Kidney epithelial cell (primary cell): Measurements from ENCODE around the gene SPACA5. TPM values are rescaled to one million over a fixed set of nuclear protein-coding genes. Genes with fewer than 3 reads are reported as not detected.

ENCODE experiments used
- DNase-seq: peaks from one replicate; pipeline ENCODE4 v3.0.0-alpha.2; 2010; ENCODE audit warnings: low read depth
- H3K27me3 ChIP-seq: 2 replicates; pipeline ENCODE4 v1.6.0; 2011; ENCODE audit warnings: low read length; ENCODE audit not compliant: control insufficient read depth, insufficient read depth
- H3K36me3 ChIP-seq: 2 replicates; pipeline ENCODE4 v1.5.1; 2011; ENCODE audit warnings: low read length; ENCODE audit not compliant: control insufficient read depth, insufficient read depth
- H3K4me3 ChIP-seq: 2 replicates; pipeline ENCODE4 v1.5.1; 2011; ENCODE audit warnings: low read depth, mild to moderate bottlenecking, control low read depth, low read length
- CTCF ChIP-seq: IDR thresholded peaks from 2 replicates; pipeline ENCODE4 v1.5.1; 2011; ENCODE audit warnings: mild to moderate bottlenecking, moderate library complexity, low read length, control low read depth, inconsistent platforms; ENCODE audit not compliant: insufficient read depth, poor library complexity, severe bottlenecking
- total RNA-seq: library from RNA; depleted of rRNA; stranded (reverse); fragments of >200 nt; gene quantifications from 2 replicates; pipeline ENCODE4 v1.2.3, GENCODE V29; 2015

The SPACA5 gene
- total RNA-seq, 1 donor from 2014 or later, result not detected

GRCh38 chrX:48035891-48036290 is 29.1 kb downstream of the SPACA5 start:
- no peaks in the 10 kb centered on the region for H3K36me3 ChIP-seq
- H3K4me3 ChIP-seq, result no peak overlapping the region
- no peak for DNase-seq
- no peaks in the 10 kb centered on the region for H3K27me3 ChIP-seq
- no peak for TF ChIP-seq CTCF

- Histone ChIP-seq H3K36me3 (no peaks in the 10 kb centered on the region), H3K27me3 (no peaks in the 10 kb centered on the region), H3K4me3 (no peak overlapping the region)
- no peak for DNase-seq
- no peak for TF ChIP-seq CTCF
Observed at GRCh38 chrX:48043056-48043455, 36.3 kb downstream of the SPACA5 start.

GRCh38 chrX:48045410-48046311 is 38.9 kb downstream of the SPACA5 start:
- no peaks in the 10 kb centered on the region for H3K36me3 ChIP-seq
- H3K4me3 ChIP-seq, result no peak overlapping the region
- H3K27me3 ChIP-seq, result no peaks in the 10 kb centered on the region
- no peak for DNase-seq
- TF ChIP-seq CTCF, result no peak

- no peak for DNase-seq
- Histone ChIP-seq H3K27me3 (no peaks in the 10 kb centered on the region), H3K4me3 (no peak overlapping the region), H3K36me3 (no peaks in the 10 kb centered on the region)
- TF ChIP-seq CTCF, result no peak
Observed at GRCh38 chrX:48046846-48047245, 40.1 kb downstream of the SPACA5 start.

GRCh38 chrX:48058621-48059295 is 52.0 kb downstream of the SPACA5 start:
- Histone ChIP-seq H3K27me3 (no peaks in the 10 kb centered on the region), H3K36me3 (no peaks in the 10 kb centered on the region), H3K4me3 (no peak overlapping the region)
- DNase-seq, result no peak
- TF ChIP-seq CTCF, result no peak
